Neural progenitor cell (in vitro differentiated cells): Measurements from ENCODE around the gene BBS5. TPM values are rescaled to one million over a fixed set of nuclear protein-coding genes. Genes with fewer than 3 reads are reported as not detected.
"Not testable (repeated sequence)": the region's sequence is repeated elsewhere in the genome, so short reads cannot be mapped to it uniquely, and the experiment has no call there.

Experiments used
- DNase-seq: peaks from one replicate; pipeline ENCODE4 v3.0.0-alpha.2; 2016; ENCODE audit warnings: low spot score
- H2AFZ ChIP-seq: fragments of 200-600 bp; sonication (generic); replicated peaks from 2 replicates; pipeline ENCODE4 v1.6.1; 2016; ENCODE audit warnings: antibody characterized with exemption
- H3F3A ChIP-seq: fragments of 200-600 bp; sonication (generic); 2 replicates; pipeline ENCODE4 v1.6.1; 2016; ENCODE audit warnings: antibody characterized with exemption, low read depth
- H3K27ac ChIP-seq: fragments of 200-600 bp; sonication (generic); 2 replicates; pipeline ENCODE4 v1.5.1; 2016; ENCODE audit warnings: mild to moderate bottlenecking
- H3K27me3 ChIP-seq: fragments of 200-600 bp; sonication (generic); 2 replicates; pipeline ENCODE4 v1.6.1; 2016; ENCODE audit warnings: mild to moderate bottlenecking, moderate library complexity
- H3K36me3 ChIP-seq: fragments of 200-600 bp; sonication (generic); 2 replicates; pipeline ENCODE4 v1.5.1; 2016
- H3K4me1 ChIP-seq: fragments of 200-600 bp; sonication (generic); 2 replicates; pipeline ENCODE4 v1.6.1; 2016; ENCODE audit warnings: mixed run types
- H3K4me2 ChIP-seq: fragments of 200-600 bp; sonication (generic); 2 replicates; pipeline ENCODE4 v1.6.1; 2016
- H3K4me3 ChIP-seq: fragments of 200-600 bp; sonication (generic); 2 replicates; pipeline ENCODE4 v1.5.1; 2016
- H3K79me2 ChIP-seq: fragments of 200-600 bp; sonication (generic); 2 replicates; pipeline ENCODE4 v1.6.1; 2016; ENCODE audit warnings: low read depth
- H3K9ac ChIP-seq: fragments of 200-600 bp; sonication (generic); 2 replicates; pipeline ENCODE4 v1.6.1; 2016
- H3K9me3 ChIP-seq: fragments of 200-600 bp; sonication (generic); 2 replicates; pipeline ENCODE4 v1.5.1; 2016; ENCODE audit warnings: low read depth
- H4K20me1 ChIP-seq: fragments of 200-600 bp; sonication (generic); 2 replicates; pipeline ENCODE4 v1.6.1; 2016; ENCODE audit warnings: low read depth
- H3K27ac Mint-ChIP-seq: 3 replicates; pipeline ENCODE4 v1.8.0; 2021; ENCODE audit warnings: mixed read lengths
- H3K27me3 Mint-ChIP-seq: 2 replicates; pipeline ENCODE4 v1.8.0; 2022; ENCODE audit warnings: low read depth, mild to moderate bottlenecking, inconsistent platforms, moderate library complexity, mixed read lengths; ENCODE audit not compliant: insufficient read depth
- H3K36me3 Mint-ChIP-seq: 3 replicates; pipeline ENCODE4 v1.8.0; 2021; ENCODE audit warnings: mixed read lengths
- H3K4me1 Mint-ChIP-seq: 3 replicates; pipeline ENCODE4 v1.8.0; 2021; ENCODE audit warnings: mixed read lengths
- H3K4me3 Mint-ChIP-seq: 3 replicates; pipeline ENCODE4 v1.8.0; 2021; ENCODE audit warnings: mild to moderate bottlenecking, moderate library complexity, mixed read lengths
- H3K9me3 Mint-ChIP-seq: 3 replicates; pipeline ENCODE4 v1.8.0; 2020; ENCODE audit warnings: mixed read lengths
- EZH2 ChIP-seq: fragments of 200-600 bp; sonication (generic); IDR thresholded peaks from 2 replicates; pipeline ENCODE4 v1.6.1; 2017; ENCODE audit warnings: antibody characterized with exemption, mild to moderate bottlenecking, moderate library complexity
- EZH2phosphoT487 ChIP-seq: fragments of 200-600 bp; sonication (generic); IDR thresholded peaks from 2 replicates; pipeline ENCODE4 v1.6.1; 2017; ENCODE audit warnings: antibody characterized with exemption
- total RNA-seq: library from RNA; depleted of rRNA; stranded (reverse); fragments of >200 nt; gene quantifications from 2 replicates; pipeline ENCODE4 v1.2.3, GENCODE V29; 2015; ENCODE audit warnings: low replicate concordance
- TF ChIP-seq, protein P1 (sequence below): fragments of 200-600 bp; sonication (generic); IDR thresholded peaks from 2 replicates; pipeline ENCODE4 v1.5.1; 2017; ENCODE audit warnings: antibody characterized with exemption, mild to moderate bottlenecking

Gene BBS5
- total RNA-seq, 1 donor from 2014 or later = 3.8 TPM

DNA sequence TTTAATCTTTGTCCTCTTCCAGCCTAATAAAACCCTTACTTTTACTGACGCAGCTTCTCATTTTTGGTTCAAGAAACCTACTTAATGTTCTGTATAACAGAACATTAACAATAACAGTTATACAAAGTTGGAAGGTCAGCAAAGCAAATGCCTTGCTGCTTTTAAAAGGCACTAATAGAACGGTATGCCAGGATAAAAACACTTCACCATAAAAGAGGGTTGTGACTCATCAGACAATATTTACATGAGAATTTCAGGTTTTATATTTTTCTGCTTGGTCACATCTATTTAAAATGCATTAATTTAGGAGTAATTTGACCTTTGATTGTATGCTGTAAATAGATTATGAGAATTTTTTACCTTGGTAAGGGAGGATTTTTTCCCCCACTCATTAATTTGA is 33.2 kb downstream of the BBS5 start:
- TF ChIP-seq, protein P1, sequence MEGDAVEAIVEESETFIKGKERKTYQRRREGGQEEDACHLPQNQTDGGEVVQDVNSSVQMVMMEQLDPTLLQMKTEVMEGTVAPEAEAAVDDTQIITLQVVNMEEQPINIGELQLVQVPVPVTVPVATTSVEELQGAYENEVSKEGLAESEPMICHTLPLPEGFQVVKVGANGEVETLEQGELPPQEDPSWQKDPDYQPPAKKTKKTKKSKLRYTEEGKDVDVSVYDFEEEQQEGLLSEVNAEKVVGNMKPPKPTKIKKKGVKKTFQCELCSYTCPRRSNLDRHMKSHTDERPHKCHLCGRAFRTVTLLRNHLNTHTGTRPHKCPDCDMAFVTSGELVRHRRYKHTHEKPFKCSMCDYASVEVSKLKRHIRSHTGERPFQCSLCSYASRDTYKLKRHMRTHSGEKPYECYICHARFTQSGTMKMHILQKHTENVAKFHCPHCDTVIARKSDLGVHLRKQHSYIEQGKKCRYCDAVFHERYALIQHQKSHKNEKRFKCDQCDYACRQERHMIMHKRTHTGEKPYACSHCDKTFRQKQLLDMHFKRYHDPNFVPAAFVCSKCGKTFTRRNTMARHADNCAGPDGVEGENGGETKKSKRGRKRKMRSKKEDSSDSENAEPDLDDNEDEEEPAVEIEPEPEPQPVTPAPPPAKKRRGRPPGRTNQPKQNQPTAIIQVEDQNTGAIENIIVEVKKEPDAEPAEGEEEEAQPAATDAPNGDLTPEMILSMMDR = no peak
- TF ChIP-seq EZH2phosphoT487 (no peak), EZH2 (no peak)
- no peaks in the 10 kb centered on the region for H3K27me3 ChIP-seq
- H4K20me1 ChIP-seq = no peaks in the 10 kb centered on the region
- no peak overlapping the region for H3K4me3 ChIP-seq
- H3K4me1 ChIP-seq = peaks cover 19% of the 10 kb centered on the region
- Mint-ChIP-seq H3K36me3 (no peaks in the 10 kb centered on the region), H3K4me1 (peaks cover 33% of the 10 kb centered on the region), H3K27me3 (no peaks in the 10 kb centered on the region), H3K9me3 (peaks cover 2% of the 10 kb centered on the region), H3K4me3 (no peak overlapping the region), H3K27ac (no peak overlapping the region)
- DNase-seq = no peak
- no peak overlapping the region for H3K27ac ChIP-seq
- H3K79me2 ChIP-seq = no peaks in the 10 kb centered on the region
- no peak overlapping the region for H3K4me2 ChIP-seq
- no peak overlapping the region for H2AFZ ChIP-seq
- H3K36me3 ChIP-seq = no peaks in the 10 kb centered on the region
- H3K9ac ChIP-seq = no peak overlapping the region
- no peaks in the 10 kb centered on the region for H3K9me3 ChIP-seq
- peaks cover 9% of the 10 kb centered on the region for H3F3A ChIP-seq

DNA sequence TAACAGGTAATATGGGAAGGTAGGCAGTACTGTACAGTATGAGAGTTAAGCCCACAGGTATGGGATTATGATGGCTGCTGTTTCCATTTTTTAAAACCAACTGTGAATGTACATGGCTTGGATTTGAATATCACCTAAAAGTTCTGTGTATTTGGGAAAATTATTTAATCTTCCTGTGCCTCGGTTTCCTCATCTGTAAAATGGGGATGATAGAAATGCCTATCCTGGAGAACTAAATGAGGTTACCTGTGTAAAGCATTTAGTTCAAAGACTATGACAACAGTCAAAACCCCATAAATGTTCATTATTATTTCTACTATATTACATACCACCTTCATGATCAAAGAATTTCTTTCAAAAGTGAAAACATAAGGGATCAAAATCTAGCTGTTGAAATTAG is 33.8 kb downstream of the BBS5 start:
- Histone ChIP-seq H3K4me1 (peaks cover 19% of the 10 kb centered on the region), H2AFZ (no peak overlapping the region), H3K4me3 (no peak overlapping the region), H3K4me2 (no peak overlapping the region), H3K27ac (no peak overlapping the region), H3F3A (peaks cover 9% of the 10 kb centered on the region), H3K9ac (no peak overlapping the region), H3K36me3 (no peaks in the 10 kb centered on the region), H3K27me3 (no peaks in the 10 kb centered on the region), H3K9me3 (no peaks in the 10 kb centered on the region), H3K79me2 (no peaks in the 10 kb centered on the region), H4K20me1 (no peaks in the 10 kb centered on the region)
- H3K4me3 Mint-ChIP-seq = no peak overlapping the region
- TF ChIP-seq EZH2 (no peak), EZH2phosphoT487 (no peak)
- TF ChIP-seq, protein P1 = no peak
- peaks cover under 1% of the 10 kb centered on the region for H3K9me3 Mint-ChIP-seq
- H3K36me3 Mint-ChIP-seq = no peaks in the 10 kb centered on the region
- H3K4me1 Mint-ChIP-seq = peaks cover 33% of the 10 kb centered on the region
- H3K27ac Mint-ChIP-seq = no peak overlapping the region
- no peaks in the 10 kb centered on the region for H3K27me3 Mint-ChIP-seq
- DNase-seq = no peak

DNA sequence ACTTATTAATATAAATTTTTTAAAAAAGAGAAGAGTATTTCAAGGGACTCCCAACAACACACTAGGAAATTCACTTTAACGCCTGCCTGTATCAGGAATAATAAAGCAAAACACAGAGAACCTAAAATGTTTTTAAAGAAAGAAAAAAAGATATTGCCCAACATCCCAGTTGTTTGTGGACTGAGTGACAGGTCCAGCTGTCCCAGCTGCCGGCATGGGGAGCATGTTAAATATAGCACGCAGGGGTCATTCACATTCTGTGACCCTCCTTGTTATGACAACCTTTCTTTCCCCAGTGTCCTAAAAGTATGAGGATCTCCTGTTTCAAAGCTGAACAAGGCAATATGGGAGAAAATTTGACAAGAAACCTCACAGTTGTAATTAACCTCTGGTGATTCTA is 34.6 kb downstream of the BBS5 start:
- no peaks in the 10 kb centered on the region for H3K36me3 ChIP-seq
- H3K4me3 ChIP-seq = no peak overlapping the region
- no peaks in the 10 kb centered on the region for H3K79me2 ChIP-seq
- Mint-ChIP-seq H3K4me1 (peaks cover 29% of the 10 kb centered on the region), H3K27ac (peak overlapping the region; percentile 29), H3K27me3 (no peaks in the 10 kb centered on the region), H3K36me3 (no peaks in the 10 kb centered on the region), H3K4me3 (no peak overlapping the region), H3K9me3 (no peaks in the 10 kb centered on the region)
- H3K4me1 ChIP-seq = peaks cover 17% of the 10 kb centered on the region
- H3K27ac ChIP-seq = no peak overlapping the region
- no peak for TF ChIP-seq EZH2
- TF ChIP-seq EZH2phosphoT487 = no peak
- TF ChIP-seq, protein P1 = no peak
- no peaks in the 10 kb centered on the region for H3K27me3 ChIP-seq
- no peak overlapping the region for H2AFZ ChIP-seq
- H3F3A ChIP-seq = peaks cover 9% of the 10 kb centered on the region
- no peak overlapping the region for H3K9ac ChIP-seq
- H4K20me1 ChIP-seq = no peaks in the 10 kb centered on the region
- H3K4me2 ChIP-seq = no peak overlapping the region
- DNase-seq = no peak
- no peaks in the 10 kb centered on the region for H3K9me3 ChIP-seq

DNA sequence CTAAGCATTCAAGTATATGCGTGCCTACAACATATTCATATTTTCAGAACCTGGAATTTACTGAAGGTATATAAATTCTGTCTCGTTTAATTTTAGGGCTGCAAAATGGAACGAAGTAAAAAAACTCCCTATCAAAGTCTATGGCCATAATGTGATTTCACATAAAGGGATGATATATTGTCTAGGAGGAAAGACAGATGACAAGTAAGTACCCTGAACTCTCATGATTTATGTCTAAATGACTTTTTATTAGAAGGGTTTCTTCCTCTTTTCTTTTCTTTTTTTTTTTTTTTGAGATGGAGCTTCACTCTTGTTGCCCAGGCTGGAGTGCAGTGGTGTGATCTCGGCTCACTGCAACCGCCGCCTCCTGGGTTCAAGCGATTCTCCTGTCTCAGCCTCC is 35.5 kb downstream of the BBS5 start:
- H3K9ac ChIP-seq, H3K4me2 ChIP-seq, H3K4me3 ChIP-seq, H4K20me1 ChIP-seq, H3K9me3 Mint-ChIP-seq, H2AFZ ChIP-seq, H3F3A ChIP-seq, H3K4me1 ChIP-seq, H3K27me3 Mint-ChIP-seq, H3K27ac Mint-ChIP-seq, H3K27me3 ChIP-seq, H3K9me3 ChIP-seq, H3K27ac ChIP-seq, H3K36me3 ChIP-seq, H3K36me3 Mint-ChIP-seq, H3K4me3 Mint-ChIP-seq, H3K79me2 ChIP-seq, DNase-seq: not testable (repeated sequence)
- peaks cover 21% of the 10 kb centered on the region for H3K4me1 Mint-ChIP-seq

DNA sequence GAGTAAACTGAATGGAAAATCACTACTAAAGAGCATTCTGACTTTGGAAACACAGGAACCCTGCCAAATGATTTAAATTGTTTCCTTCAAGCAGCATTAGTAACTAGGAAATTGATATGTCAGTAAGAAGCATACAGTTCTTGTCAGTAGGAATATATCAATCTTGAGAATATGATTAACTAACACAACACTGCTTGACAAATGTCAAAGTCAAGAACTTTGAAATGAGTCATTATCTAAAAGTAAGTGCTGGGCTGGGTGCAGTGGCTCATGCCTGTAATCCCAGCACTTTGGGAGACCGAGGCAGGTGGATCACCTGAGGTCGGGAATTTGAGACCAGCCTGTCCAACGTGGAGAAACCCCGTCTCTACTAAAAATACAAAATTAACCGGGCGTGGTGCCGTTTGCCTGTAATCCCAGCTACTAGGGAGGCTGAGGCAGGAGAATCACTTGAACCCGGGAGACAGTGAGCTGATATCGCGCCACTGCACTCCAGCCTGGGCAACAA is 37.2 kb downstream of the BBS5 start:
- H4K20me1 ChIP-seq, H3F3A ChIP-seq, H3K9me3 ChIP-seq, H3K4me3 ChIP-seq, H3K4me3 Mint-ChIP-seq, H3K4me2 ChIP-seq, H3K27ac ChIP-seq, H3K9me3 Mint-ChIP-seq, H3K27me3 Mint-ChIP-seq, H3K4me1 Mint-ChIP-seq, H3K4me1 ChIP-seq, H3K27ac Mint-ChIP-seq, H2AFZ ChIP-seq, H3K27me3 ChIP-seq, H3K79me2 ChIP-seq, DNase-seq, H3K36me3 Mint-ChIP-seq, H3K9ac ChIP-seq, H3K36me3 ChIP-seq: not testable (repeated sequence)
